Stomach (tissue), 4 donors: Measurements from ENCODE around the gene EXOC4.

Experiments
- CTCF ChIP-seq, 7 experiments: fragments of 450-650 bp in 4 of 7; fragments of 200-600 bp in 3 of 7; sonication (generic) in 3 of 7; IDR thresholded peaks; one replicate each; pipeline ENCODE4 v1.5.1; 2016 to 2019; ENCODE audit warnings: antibody characterized with exemption in 7 of 7, control low read depth in 2 of 7, mild to moderate bottlenecking in 1 of 7
- POLR2A ChIP-seq, 4 donors: fragments of 450-650 bp; IDR thresholded peaks; one replicate each; pipeline ENCODE4 v1.6.1; 2016; ENCODE audit warnings: antibody characterized with exemption in 4 of 4, control low read depth in 2 of 4, mild to moderate bottlenecking in 1 of 4, moderate library complexity in 1 of 4
- POLR2AphosphoS5 ChIP-seq, 3 donors: sonication (generic); formaldehyde crosslinking; IDR thresholded peaks; one replicate each; pipeline ENCODE4 v1.6.1; 2016; ENCODE audit warnings: antibody characterized with exemption in 3 of 3

GRCh38 chr7:134060874-134061273, 808.0 kb downstream of the EXOC4 start:
- no peak for TF ChIP-seq CTCF (IDR thresholded peaks at IDR 0.05)
- no peak for TF ChIP-seq POLR2A (IDR thresholded peaks at IDR 0.05)
- no peak for TF ChIP-seq POLR2AphosphoS5 (IDR thresholded peaks at IDR 0.05)
